IMR-90 (cell line): Measurements from ENCODE around the gene CCND1.

Source experiments
- POLR2A ChIP-seq: IDR thresholded peaks from 2 replicates; pipeline ENCODE4 v1.6.1; 2012; ENCODE audit warnings: mild to moderate bottlenecking, low read depth, low read length
- TF ChIP-seq, protein P1 (sequence below): conservative IDR thresholded peaks from 2 replicates; pipeline ENCODE4 v1.5.1; 2012; ENCODE audit warnings: mild to moderate bottlenecking, low read depth, low read length, improper control_type of control experiment

- TF ChIP-seq POLR2A: no peak
- TF ChIP-seq, protein P1, sequence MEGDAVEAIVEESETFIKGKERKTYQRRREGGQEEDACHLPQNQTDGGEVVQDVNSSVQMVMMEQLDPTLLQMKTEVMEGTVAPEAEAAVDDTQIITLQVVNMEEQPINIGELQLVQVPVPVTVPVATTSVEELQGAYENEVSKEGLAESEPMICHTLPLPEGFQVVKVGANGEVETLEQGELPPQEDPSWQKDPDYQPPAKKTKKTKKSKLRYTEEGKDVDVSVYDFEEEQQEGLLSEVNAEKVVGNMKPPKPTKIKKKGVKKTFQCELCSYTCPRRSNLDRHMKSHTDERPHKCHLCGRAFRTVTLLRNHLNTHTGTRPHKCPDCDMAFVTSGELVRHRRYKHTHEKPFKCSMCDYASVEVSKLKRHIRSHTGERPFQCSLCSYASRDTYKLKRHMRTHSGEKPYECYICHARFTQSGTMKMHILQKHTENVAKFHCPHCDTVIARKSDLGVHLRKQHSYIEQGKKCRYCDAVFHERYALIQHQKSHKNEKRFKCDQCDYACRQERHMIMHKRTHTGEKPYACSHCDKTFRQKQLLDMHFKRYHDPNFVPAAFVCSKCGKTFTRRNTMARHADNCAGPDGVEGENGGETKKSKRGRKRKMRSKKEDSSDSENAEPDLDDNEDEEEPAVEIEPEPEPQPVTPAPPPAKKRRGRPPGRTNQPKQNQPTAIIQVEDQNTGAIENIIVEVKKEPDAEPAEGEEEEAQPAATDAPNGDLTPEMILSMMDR: no peak
Observed at GRCh38 chr11:69666752-69667536, 26.0 kb downstream of the CCND1 start.
